WTC11 (cell line): Measurements from ENCODE around the gene SRPX. TPM values are rescaled to one million over a fixed set of nuclear protein-coding genes. Genes with fewer than 3 reads are reported as not detected.

Experiments
- ATAC-seq: fragments of 200-7000 bp; cut with Tn5 transposase; 2 replicates; pipeline ENCODE4 v1.10.0; 2021; ENCODE audit warnings: mild to moderate bottlenecking, moderate library complexity
- CTCF ChIA-PET: fragments of 300-600 bp; sonication (Branson Sonifier 250); formaldehyde crosslinking; loops from one replicate; lab custom pipeline; 2021; ENCODE audit warnings: antibody characterized with exemption; lab: Charles Lee
- POLR2A ChIA-PET: fragments of 350-600 bp; sonication (Branson Sonifier 250); formaldehyde crosslinking; loops from one replicate; lab custom pipeline; 2021; ENCODE audit warnings: antibody characterized with exemption; lab: Charles Lee
- DNase-seq: peaks from one replicate; pipeline ENCODE4 v3.0.0; 2021; ENCODE audit warnings: low spot score
- H3K27ac Mint-ChIP-seq: 2 replicates; pipeline ENCODE4 v1.8.0; 2021; ENCODE audit warnings: mixed read lengths
- H3K27me3 Mint-ChIP-seq: 2 replicates; pipeline ENCODE4 v1.8.0; 2021; ENCODE audit warnings: low read depth, mild to moderate bottlenecking, moderate library complexity, mixed read lengths
- H3K36me3 Mint-ChIP-seq: 2 replicates; pipeline ENCODE4 v1.8.0; 2021; ENCODE audit warnings: mixed read lengths
- H3K4me1 Mint-ChIP-seq: 2 replicates; pipeline ENCODE4 v1.8.0; 2022; ENCODE audit warnings: mixed read lengths
- H3K4me3 Mint-ChIP-seq: 2 replicates; pipeline ENCODE4 v1.8.0; 2021; ENCODE audit warnings: mild to moderate bottlenecking, moderate library complexity, mixed read lengths
- H3K9me3 Mint-ChIP-seq: 2 replicates; pipeline ENCODE4 v1.8.0; 2021; ENCODE audit warnings: mixed read lengths
- ARID4B ChIP-seq: sonication (generic); formaldehyde crosslinking; IDR thresholded peaks from 2 replicates; pipeline ENCODE4 v1.8.0; 2023; ENCODE audit warnings: missing genetic modification reagents, mild to moderate bottlenecking, borderline replicate concordance
- ATF1 ChIP-seq: sonication (generic); formaldehyde crosslinking; IDR thresholded peaks from 2 replicates; pipeline ENCODE4 v1.8.1; 2023; ENCODE audit warnings: mild to moderate bottlenecking, moderate library complexity, missing genetic modification reagents
- ELF4 ChIP-seq: sonication (generic); formaldehyde crosslinking; IDR thresholded peaks from 2 replicates; pipeline ENCODE4 v1.8.1; 2022; ENCODE audit warnings: low read depth, mild to moderate bottlenecking, moderate library complexity, missing genetic modification reagents
- ERG ChIP-seq: fragments of 250-450 bp; sonication (Bioruptor Pico); IDR thresholded peaks from 2 replicates; pipeline ENCODE4 v1.8.0; 2021; ENCODE audit warnings: mild to moderate bottlenecking
- ESRRA ChIP-seq: sonication (generic); formaldehyde crosslinking; IDR thresholded peaks from 2 replicates; pipeline ENCODE4 v1.8.1; 2022; ENCODE audit warnings: mild to moderate bottlenecking, missing genetic modification reagents, borderline replicate concordance
- FOXP4 ChIP-seq: sonication (generic); formaldehyde crosslinking; IDR thresholded peaks from 2 replicates; pipeline ENCODE4 v1.8.0; 2022; ENCODE audit warnings: mild to moderate bottlenecking, missing genetic modification reagents
- HMGA2 ChIP-seq: fragments of 250-450 bp; sonication (Bioruptor Pico); IDR thresholded peaks from 2 replicates; pipeline ENCODE4 v1.4.0; 2021; ENCODE audit warnings: mild to moderate bottlenecking, moderate library complexity
- IRF2 ChIP-seq: sonication (generic); formaldehyde crosslinking; IDR thresholded peaks from 2 replicates; pipeline ENCODE4 v1.8.0; 2022; ENCODE audit warnings: low read depth, missing genetic modification reagents, borderline replicate concordance
- JAZF1 ChIP-seq: fragments of 250-450 bp; sonication (Bioruptor Pico); IDR thresholded peaks from 2 replicates; pipeline ENCODE4 v1.9.0; 2021; ENCODE audit warnings: moderate library complexity, mild to moderate bottlenecking, inconsistent platforms
- JUN ChIP-seq: sonication (generic); formaldehyde crosslinking; IDR thresholded peaks from 2 replicates; pipeline ENCODE4 v1.8.0; 2023; ENCODE audit warnings: mild to moderate bottlenecking, missing genetic modification reagents
- NFE2L1 ChIP-seq: sonication (generic); formaldehyde crosslinking; IDR thresholded peaks from 2 replicates; pipeline ENCODE4 v1.8.1; 2023; ENCODE audit warnings: missing genetic modification reagents
- NR1H2 ChIP-seq: sonication (generic); formaldehyde crosslinking; IDR thresholded peaks from 2 replicates; pipeline ENCODE4 v1.9.0; 2021; ENCODE audit warnings: mild to moderate bottlenecking, moderate library complexity, missing genetic modification reagents
- PRRX2 ChIP-seq: fragments of 250-450 bp; sonication (Bioruptor Pico); IDR thresholded peaks from 2 replicates; pipeline ENCODE4 v1.8.0; 2021; ENCODE audit warnings: mild to moderate bottlenecking
- RELA ChIP-seq: sonication (generic); formaldehyde crosslinking; IDR thresholded peaks from 2 replicates; pipeline ENCODE4 v1.8.1; 2022; ENCODE audit warnings: missing genetic modification reagents, mild to moderate bottlenecking, borderline replicate concordance
- RORB ChIP-seq: fragments of 250-450 bp; sonication (Bioruptor Pico); IDR thresholded peaks from 2 replicates; pipeline ENCODE4 v1.9.0; 2021; ENCODE audit warnings: mild to moderate bottlenecking
- USF1 ChIP-seq: sonication (generic); formaldehyde crosslinking; IDR thresholded peaks from 2 replicates; pipeline ENCODE4 v1.8.0; 2022; ENCODE audit warnings: mild to moderate bottlenecking, missing genetic modification reagents
- total RNA-seq: library from RNA; stranded (reverse); gene quantifications from 3 replicates; pipeline ENCODE4 v1.2.3, GENCODE V29; 2021
- TF ChIP-seq, protein P1 (sequence below): fragments of 250-450 bp; sonication (Bioruptor Pico); conservative IDR thresholded peaks from 2 replicates; pipeline ENCODE4 v1.9.0; 2021; ENCODE audit warnings: mild to moderate bottlenecking
- TF ChIP-seq, protein P2 (sequence below): sonication (generic); formaldehyde crosslinking; IDR thresholded peaks from 2 replicates; pipeline ENCODE4 v1.8.1; 2022; ENCODE audit warnings: mild to moderate bottlenecking, moderate library complexity, missing genetic modification reagents
- TF ChIP-seq, protein P3 (sequence below): sonication (generic); formaldehyde crosslinking; IDR thresholded peaks from 2 replicates; pipeline ENCODE4 v1.8.0; 2022; ENCODE audit warnings: mild to moderate bottlenecking, missing genetic modification reagents
- TF ChIP-seq, protein P4 (sequence below): fragments of 250-450 bp; sonication (Bioruptor Pico); IDR thresholded peaks from 2 replicates; pipeline ENCODE4 v1.9.0; 2021; ENCODE audit warnings: moderate library complexity, mild to moderate bottlenecking, inconsistent platforms, borderline replicate concordance
- TF ChIP-seq, protein P5 (sequence below): sonication (generic); formaldehyde crosslinking; IDR thresholded peaks from 2 replicates; pipeline ENCODE4 v1.8.1; 2023; ENCODE audit warnings: mild to moderate bottlenecking, moderate library complexity, missing genetic modification reagents

The SRPX gene
- total RNA-seq, 1 experiment from 2014 or later = 7.7 TPM

GRCh38 chrX:38178396-38178795 is 42.3 kb downstream of the SRPX start:
- TF ChIP-seq RELA (CRISPR knock-in tag) (no peak), ESRRA (CRISPR knock-in tag) (no peak), PRRX2 (CRISPR knock-in tag) (no peak), JAZF1 (CRISPR knock-in tag) (no peak), ELF4 (CRISPR knock-in tag) (no peak), FOXP4 (CRISPR knock-in tag) (no peak), NR1H2 (CRISPR knock-in tag) (no peak), ERG (CRISPR knock-in tag) (no peak)
- TF ChIP-seq, protein P1, sequence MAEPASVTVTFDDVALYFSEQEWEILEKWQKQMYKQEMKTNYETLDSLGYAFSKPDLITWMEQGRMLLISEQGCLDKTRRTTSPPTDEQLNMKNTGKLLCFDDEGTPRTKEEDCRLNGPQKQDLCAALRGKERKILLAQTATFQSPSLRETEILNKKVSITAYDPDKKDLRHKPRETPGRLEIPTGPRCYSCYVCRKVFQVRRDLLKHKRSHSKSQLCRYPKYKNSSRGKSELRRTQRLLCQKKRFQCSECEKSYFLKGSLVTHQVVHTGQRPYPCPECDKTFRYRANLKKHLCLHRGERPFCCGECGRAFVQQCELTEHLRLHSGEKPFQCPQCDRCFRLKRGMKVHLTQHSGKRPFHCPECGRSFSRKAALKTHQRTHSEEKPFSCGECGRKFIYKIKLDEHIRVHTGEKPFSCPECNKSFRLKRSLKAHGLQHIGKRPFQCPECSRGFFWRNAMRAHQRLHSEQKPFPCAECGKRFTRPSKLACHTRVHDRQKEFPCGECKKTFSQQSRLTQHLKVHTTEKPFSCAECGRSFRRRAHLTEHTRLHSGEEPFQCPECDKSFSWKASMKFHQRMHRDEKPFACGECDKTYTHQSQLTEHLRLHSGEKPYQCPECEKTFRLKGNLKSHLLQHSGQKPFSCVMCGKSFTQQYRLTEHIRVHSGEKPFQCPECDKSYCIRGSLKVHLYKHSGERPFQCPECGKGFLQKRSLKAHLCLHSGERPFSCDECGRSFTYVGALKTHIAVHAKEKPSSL (CRISPR knock-in tag) = no peak
- TF ChIP-seq, protein P2, sequence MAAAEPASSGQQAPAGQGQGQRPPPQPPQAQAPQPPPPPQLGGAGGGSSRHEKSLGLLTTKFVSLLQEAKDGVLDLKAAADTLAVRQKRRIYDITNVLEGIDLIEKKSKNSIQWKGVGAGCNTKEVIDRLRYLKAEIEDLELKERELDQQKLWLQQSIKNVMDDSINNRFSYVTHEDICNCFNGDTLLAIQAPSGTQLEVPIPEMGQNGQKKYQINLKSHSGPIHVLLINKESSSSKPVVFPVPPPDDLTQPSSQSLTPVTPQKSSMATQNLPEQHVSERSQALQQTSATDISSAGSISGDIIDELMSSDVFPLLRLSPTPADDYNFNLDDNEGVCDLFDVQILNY (CRISPR knock-in tag) = no peak
- TF ChIP-seq, protein P3, sequence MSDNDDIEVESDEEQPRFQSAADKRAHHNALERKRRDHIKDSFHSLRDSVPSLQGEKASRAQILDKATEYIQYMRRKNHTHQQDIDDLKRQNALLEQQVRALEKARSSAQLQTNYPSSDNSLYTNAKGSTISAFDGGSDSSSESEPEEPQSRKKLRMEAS (CRISPR knock-in tag) = no peak
- TF ChIP-seq, protein P4, sequence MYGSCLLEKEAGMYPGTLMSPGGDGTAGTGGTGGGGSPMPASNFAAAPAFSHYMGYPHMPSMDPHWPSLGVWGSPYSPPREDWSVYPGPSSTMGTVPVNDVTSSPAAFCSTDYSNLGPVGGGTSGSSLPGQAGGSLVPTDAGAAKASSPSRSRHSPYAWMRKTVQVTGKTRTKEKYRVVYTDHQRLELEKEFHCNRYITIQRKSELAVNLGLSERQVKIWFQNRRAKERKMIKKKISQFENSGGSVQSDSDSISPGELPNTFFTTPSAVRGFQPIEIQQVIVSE (CRISPR knock-in tag) = no peak
- TF ChIP-seq, protein P5, sequence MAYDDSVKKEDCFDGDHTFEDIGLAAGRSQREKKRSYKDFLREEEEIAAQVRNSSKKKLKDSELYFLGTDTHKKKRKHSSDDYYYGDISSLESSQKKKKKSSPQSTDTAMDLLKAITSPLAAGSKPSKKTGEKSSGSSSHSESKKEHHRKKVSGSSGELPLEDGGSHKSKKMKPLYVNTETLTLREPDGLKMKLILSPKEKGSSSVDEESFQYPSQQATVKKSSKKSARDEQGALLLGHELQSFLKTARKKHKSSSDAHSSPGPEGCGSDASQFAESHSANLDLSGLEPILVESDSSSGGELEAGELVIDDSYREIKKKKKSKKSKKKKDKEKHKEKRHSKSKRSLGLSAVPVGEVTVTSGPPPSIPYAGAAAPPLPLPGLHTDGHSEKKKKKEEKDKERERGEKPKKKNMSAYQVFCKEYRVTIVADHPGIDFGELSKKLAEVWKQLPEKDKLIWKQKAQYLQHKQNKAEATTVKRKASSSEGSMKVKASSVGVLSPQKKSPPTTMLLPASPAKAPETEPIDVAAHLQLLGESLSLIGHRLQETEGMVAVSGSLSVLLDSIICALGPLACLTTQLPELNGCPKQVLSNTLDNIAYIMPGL (CRISPR knock-in tag) = no peak
- peaks cover 4% of the 10 kb centered on the region for H3K4me1 Mint-ChIP-seq
- DNase-seq (no peak), ATAC-seq (no peak)
- POLR2A ChIA-PET = no interaction called here
- H3K27me3 Mint-ChIP-seq = no peaks in the 10 kb centered on the region; the same call in 1 of the 2 replicates
- CTCF ChIA-PET = no interaction called here
- H3K4me3 Mint-ChIP-seq = no peak overlapping the region
- no peaks in the 10 kb centered on the region for H3K36me3 Mint-ChIP-seq
- H3K9me3 Mint-ChIP-seq = no peaks in the 10 kb centered on the region
- 0 out of 2 replicates have a peak overlapping the region, but pooled peaks have one; percentile 23 for H3K27ac Mint-ChIP-seq

GRCh38 chrX:38175139-38175538 is 45.5 kb downstream of the SRPX start:
- no peaks in the 10 kb centered on the region for H3K9me3 Mint-ChIP-seq
- no peaks in the 10 kb centered on the region for H3K36me3 Mint-ChIP-seq
- DNase-seq (peak; percentile 39), ATAC-seq (peak; percentile 98)
- H3K4me3 Mint-ChIP-seq = no peak overlapping the region
- no peaks in the 10 kb centered on the region; the same call in 1 of the 2 replicates for H3K27me3 Mint-ChIP-seq
- CTCF ChIA-PET = interaction anchor here (0.8 to 1.5 kb wide), 4 partner anchors 8 to 430 kb away, joined by 3 to 4 read pairs (median 3); partner anchors contain the start of gene RPGR
- peaks cover 15% of the 10 kb centered on the region for H3K4me1 Mint-ChIP-seq
- H3K27ac Mint-ChIP-seq = no peak overlapping the region
- POLR2A ChIA-PET = no interaction called here
- no peak for TF ChIP-seq RELA (CRISPR knock-in tag)
- no peak for TF ChIP-seq ARID4B (CRISPR knock-in tag)
- no peak for TF ChIP-seq RORB (CRISPR knock-in tag)
- no peak for TF ChIP-seq IRF2 (CRISPR knock-in tag)
- TF ChIP-seq ATF1 (CRISPR knock-in tag) = no peak
- TF ChIP-seq JUN (CRISPR knock-in tag) = no peak
- TF ChIP-seq HMGA2 = no peak
- no peak for TF ChIP-seq NFE2L1 (CRISPR knock-in tag)
- TF ChIP-seq USF1 = no peak
